Activated CD4-positive, alpha-beta T cell treated with anti-CD3 and anti-CD28 coated beads for 24 hours (primary cell): ENCODE data around the gene ZNF774.
"Not testable (repeated sequence)": the region's sequence is repeated elsewhere in the genome, so short reads cannot be mapped to it uniquely, and the experiment has no call there.

Experiments
- DNase-seq, 2 donors: peaks; one replicate each; pipeline ENCODE4 v3.0.0-alpha.2; 2020; ENCODE audit warnings: low read depth in 2 of 2

ZNF774 gene

DNA sequence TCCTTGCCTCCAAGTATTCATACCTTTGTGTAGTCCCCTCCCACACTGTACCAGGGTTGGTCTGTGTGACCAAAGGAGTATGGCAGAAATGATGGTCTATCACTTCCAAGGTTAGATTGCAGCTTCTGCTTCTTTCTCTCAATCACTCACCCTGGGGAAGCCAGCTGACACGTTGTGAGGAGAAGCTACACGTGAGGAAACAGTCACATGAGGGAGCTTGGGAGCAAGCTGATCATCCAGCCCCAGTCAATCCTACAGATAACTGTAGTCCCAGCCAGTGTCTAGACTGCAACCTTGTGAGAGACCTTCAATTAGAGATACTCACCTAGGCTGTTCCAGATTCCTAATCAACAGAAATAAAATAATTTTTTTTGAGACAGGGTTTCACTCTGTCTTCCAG lies 6.2 kb upstream of the ZNF774 start:
- DNase-seq: no peak

DNA sequence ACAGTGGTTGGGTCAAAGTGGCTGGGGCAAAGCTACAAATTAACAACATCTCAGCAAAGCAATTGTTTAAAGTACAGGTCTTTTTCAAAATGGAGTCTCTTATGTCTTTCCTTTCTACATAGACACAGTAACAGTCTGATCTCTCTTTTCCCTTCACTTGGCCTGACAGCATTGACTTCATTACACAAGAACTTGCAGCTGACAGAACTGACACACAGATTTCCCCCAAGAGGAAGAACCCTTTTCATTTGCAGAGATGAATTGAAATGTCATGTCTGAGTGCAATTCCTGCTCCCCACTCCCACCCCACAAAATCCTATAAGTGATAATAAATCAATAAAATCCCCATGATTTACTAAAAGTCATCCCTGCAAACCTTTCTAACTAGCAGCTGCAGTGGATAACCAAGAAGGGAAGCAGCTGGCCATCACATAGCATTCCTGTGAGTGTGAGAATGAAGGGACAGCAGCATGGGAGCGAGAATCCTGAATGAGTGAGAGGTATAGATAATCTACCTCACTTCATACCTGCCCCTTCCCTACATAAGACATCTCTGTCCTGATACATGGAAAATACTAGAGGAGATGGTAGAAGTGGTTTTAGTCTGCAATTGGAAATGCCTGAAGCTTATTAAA lies 4.5 kb upstream of the ZNF774 start:
- not testable (repeated sequence) for DNase-seq

GRCh38 chr15:90348456-90348855 lies 3.6 kb upstream of the ZNF774 start:
- no peak for DNase-seq

DNA sequence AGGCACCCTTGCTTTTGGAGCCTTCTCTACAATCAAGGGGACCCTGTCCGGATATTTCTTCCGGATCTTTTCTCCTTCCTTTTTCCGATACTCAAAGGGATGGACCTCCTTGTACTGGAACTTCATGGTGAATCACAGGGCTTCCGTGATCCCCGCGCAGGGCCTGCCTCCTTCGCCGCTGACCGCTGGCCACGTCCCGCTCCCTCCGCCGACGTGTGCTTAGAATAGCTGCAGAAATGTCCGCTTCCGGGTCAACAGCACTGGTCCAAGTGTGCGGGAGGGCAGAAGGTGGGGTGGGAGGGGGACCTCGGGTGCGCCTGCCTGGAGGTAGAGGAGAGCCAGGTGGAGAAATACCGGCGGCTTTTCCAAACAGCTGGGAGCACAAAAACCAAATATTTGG lies 3.0 kb upstream of the ZNF774 start:
- DNase-seq: no peak

- no peak for DNase-seq
Measured at GRCh38 chr15:90349821-90350220, 2.3 kb upstream of the ZNF774 start.

DNA sequence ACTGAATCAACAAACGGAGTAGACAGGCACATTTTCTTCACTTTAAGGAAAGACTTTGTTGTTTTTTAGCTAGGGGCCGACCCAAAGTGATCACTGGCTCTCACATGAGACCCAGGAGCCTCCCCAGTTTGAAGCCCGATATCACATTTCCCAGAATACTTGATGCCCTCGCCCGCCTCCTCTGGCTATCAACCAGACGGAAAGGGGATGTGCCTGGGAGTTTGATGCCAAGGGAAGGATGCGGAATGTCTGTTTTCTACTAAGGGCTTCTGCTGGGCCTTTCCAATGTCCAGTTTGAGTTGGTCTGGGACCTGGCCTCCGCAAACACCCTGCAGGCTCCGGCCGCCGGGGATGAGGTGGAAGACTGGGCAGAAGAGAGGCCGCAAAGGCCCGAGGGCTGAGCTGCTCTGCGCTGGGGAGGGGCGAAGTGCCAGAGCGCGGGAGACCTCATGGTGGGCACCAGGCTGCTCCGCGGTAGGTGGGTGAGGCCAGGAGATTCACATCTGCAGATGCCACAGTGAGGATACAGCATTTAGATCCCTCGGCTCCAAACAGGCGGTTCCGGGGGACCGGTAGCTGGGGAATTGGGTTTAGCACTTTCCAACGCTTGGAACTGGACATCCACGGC lies 491 bp upstream of the ZNF774 start:
- DNase-seq: no peak

- DNase-seq: no peak
Measured at GRCh38 chr15:90354986-90355385, 2.9 kb downstream of the ZNF774 start.

DNA sequence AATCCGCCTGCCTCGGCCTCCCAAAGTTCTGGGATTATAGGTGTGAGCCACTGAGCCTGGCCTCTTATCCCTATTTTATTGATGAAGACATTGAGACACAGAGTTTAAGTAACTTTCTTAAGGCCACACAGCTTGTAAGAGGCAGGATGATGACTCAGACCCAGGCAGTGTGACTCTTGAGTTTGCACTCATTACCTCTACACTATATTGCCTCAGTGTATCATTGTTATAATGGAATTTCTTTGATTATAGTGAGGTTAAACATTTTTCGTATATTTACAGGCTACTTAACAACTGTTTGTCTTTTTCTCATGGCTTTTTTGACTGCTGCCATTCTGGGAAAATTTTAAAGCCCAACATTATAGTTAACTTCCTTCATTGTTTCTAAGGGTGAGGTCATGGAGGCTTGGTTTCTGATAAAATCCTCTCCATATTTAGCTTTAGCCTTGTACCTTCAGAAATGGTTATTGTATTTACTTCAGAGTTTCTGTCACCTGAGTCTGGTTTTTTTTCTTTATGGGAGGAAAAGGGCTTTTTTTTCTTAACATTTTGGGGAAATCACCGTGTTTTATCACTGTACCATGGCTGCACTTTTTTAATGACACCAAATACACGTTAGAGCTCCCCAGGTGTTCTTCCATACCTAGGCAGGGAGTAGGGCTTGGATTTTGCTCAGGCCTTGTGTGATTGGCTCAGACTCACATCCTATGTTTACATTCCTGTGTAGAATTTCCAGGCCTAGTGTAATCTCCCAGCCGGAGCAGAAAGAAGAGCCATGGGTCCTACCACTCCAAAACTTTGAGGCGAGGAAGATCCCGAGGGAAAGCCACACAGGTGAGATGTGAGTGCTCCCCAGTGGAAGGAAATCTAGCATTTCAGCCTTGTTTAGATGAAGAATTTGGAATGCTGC lies 6.3 kb downstream of the ZNF774 start:
- no peak for DNase-seq

DNA sequence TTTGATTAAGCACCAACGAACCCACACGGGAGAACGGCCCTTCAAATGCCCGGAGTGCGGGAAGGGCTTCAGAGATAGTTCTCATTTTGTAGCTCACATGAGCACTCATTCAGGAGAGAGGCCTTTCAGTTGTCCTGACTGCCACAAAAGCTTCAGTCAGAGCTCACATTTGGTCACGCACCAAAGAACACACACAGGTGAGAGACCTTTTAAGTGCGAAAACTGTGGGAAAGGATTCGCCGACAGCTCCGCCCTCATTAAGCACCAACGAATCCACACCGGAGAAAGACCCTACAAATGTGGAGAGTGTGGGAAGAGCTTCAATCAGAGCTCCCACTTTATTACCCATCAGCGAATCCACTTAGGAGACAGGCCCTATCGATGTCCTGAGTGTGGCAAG lies 8.7 kb downstream of the ZNF774 start:
- no peak for DNase-seq

- no peak for DNase-seq
Measured at GRCh38 chr15:90362936-90363212, 10.8 kb downstream of the ZNF774 start.

DNA sequence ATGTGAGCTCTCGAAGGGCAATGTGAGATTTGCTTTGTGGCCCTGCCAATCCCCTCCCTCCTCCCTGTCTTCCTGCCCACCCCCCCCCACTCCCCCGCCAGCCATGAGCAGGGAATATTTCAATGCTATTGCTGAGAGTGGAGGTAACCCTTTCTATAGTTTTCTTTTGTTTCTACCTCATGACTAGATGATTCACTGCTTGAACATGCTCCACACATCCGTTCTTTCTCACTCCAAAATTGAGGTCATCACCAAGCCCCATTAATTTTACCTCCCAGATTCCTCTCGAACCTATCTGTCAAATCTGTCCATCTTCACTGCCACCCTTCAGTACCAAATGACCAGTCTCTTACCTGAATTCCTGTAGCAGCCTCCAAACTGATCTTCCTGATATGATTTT lies 12.2 kb downstream of the ZNF774 start:
- DNase-seq: no peak

DNA sequence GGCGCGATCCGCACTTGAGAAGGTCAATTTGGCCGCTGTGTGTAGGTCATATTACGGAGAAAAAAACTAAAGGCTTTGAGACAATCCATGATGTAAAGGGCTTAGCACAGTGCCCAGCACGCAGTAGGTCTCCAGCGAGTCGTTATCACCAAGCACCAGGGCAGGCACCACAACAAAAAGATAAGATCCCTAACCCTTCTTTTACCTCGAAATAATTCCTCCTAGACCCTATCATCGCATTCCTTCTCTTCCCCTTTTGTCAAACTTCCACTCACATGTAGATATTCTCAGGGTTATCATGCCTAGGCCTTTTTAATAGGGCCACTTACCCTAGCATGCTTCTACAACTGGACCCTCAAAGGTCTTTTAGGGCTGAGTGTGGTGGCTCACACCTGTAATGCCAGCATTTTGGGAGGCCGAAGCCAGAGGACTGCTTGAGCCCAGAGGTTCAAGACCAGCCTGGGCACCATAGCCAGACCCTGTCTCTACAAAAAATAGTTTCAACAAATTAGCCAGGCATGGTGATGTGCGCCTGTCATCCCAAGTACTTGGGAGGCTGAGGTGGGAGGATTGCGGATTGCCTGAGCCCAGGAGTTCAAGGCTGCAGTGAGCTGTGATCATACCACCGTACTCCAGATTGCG lies 13.5 kb downstream of the ZNF774 start:
- DNase-seq: no peak

- no peak for DNase-seq
Measured at GRCh38 chr15:90367576-90367975, 15.5 kb downstream of the ZNF774 start.

DNA sequence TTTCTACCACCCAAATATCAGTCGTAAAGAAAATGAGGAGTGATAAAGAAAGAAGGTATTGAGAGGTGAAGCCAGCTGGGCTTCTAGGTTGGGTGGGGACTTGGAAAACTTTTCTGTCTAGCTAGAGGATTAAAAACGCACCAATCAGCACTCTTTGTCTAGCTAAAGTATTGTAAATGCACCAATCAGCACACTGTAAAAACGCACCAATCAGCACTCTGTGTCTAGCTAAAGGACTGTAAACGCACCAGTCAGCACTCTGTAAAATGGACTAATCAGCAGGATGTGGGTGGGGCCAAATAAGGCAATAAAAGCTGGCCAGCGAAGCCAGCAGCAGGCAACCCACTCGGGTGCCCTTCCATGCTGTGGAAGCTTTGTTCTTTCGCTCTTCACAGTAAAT lies 23.0 kb downstream of the ZNF774 start:
- no peak for DNase-seq

DNA sequence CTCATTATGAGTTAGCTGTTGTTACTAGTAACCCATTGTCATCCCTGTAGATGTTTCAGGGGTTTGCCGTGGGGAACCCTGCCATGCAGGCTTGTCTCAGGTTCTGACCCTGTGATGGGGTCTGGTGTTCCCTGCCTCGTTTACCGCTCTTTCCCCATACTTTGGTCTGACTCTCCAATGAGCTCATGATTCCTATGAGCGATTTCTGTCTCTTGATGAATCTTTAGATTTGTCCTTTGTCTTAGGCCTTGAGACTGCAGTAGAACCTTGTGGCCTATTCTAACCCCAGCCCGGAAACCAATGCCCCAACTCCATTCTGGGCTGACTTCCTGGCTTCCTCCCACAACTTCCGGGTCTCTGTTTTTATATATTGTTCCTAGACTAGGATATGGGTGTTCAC lies 24.7 kb downstream of the ZNF774 start:
- DNase-seq: no peak

- no peak for DNase-seq
Measured at GRCh38 chr15:90379263-90379662, 27.2 kb downstream of the ZNF774 start.

- no peak for DNase-seq
Measured at GRCh38 chr15:90381515-90381914, 29.4 kb downstream of the ZNF774 start.

- no peak for DNase-seq
Measured at GRCh38 chr15:90382320-90382719, 30.2 kb downstream of the ZNF774 start.

DNA sequence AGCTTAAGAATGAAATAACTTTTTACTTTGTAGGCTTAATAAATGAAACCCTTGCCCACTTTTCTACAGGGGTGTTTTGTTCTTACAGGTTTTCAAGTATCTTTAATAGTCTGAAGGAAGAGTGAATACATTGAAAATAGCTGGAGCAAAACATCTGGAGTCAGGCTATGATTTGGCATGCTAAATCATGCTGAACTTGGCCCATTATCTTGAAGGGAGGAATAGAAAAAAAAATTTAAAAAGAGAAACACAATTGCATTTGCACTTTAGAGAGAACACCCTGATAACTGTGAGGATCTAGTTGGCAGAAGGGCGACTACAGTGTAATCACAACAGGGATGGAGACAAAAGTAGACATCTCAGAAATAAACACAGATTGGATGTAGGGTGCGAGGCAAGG lies 34.1 kb downstream of the ZNF774 start:
- DNase-seq: no peak

GRCh38 chr15:90387534-90388461 lies 35.7 kb downstream of the ZNF774 start, which contains the start of gene IQGAP1:
IQGAP1 (plus strand) TSS chr15:90388242; CDS start chr15:90388342, 100 bp downstream.
- DNase-seq: peak; percentile 97 to 98
